HepG2 (cell line): ENCODE results near the gene CELF4. TPM values are rescaled to one million over a fixed set of nuclear protein-coding genes. Genes with fewer than 3 reads are reported as not detected.

Experiments used
- ATAC-seq: fragments of 200-7000 bp; cut with Tn5 transposase; 3 replicates; pipeline ENCODE4 v1.9.1; 2020; ENCODE audit warnings: mild to moderate bottlenecking, moderate library complexity
- BruUV-seq: library from RNA; stranded (reverse); fragments of 400-500 nt; replicated peaks from 2 replicates; lab custom pipeline; 2021; lab: Mats Ljungman, UMichigan
- CTCF ChIA-PET: fragments of 300-600 bp; formaldehyde crosslinking; extraction: SDS; loops from one replicate; lab custom pipeline; 2021; ENCODE audit warnings: low total read pairs, inconsistent platforms, low intra/inter-chr PET ratio; lab: Yijun Ruan, JAX
- POLR2A ChIA-PET: fragments of 350-600 bp; sonication (Branson Sonifier 250); formaldehyde crosslinking; loops from one replicate; lab custom pipeline; 2020; ENCODE audit warnings: antibody characterized with exemption, inconsistent platforms; lab: Yijun Ruan, JAX
- DNase-seq: peaks from one replicate; pipeline ENCODE4 v3.0.0-alpha.2; 2015; ENCODE audit warnings: low spot score
- FAIRE-seq: peaks from 3 replicates; lab custom pipeline; 2011; peaks lifted over from hg19 to GRCh38; lab: Jason Lieb, UNC
- H2AFZ ChIP-seq: one replicate; pipeline ENCODE4 v1.6.1; 2011; ENCODE audit warnings: low read length, inconsistent platforms
- H3K27ac ChIP-seq: fragments of 300-600 bp; 3 replicates; pipeline ENCODE4 v1.8.0; 2011; ENCODE audit warnings: mixed run types, mild to moderate bottlenecking, mixed read lengths, low read length, inconsistent platforms; ENCODE audit not compliant: insufficient read depth; ENCODE audit errors: extremely low read length
- H3K27me3 ChIP-seq, 2 experiments: fragments of 200-600 bp in 1 of 2; 2 replicates in 1 of 2; 3 replicates in 1 of 2; pipeline versions ENCODE4 v1.6.0 to v1.8.0; 2011; ENCODE audit warnings: low read length in 2 of 2, mild to moderate bottlenecking in 2 of 2, moderate library complexity in 2 of 2, inconsistent platforms in 1 of 2; ENCODE audit not compliant: insufficient read depth in 2 of 2, control insufficient read depth in 1 of 2
- H3K36me3 ChIP-seq, 2 experiments: fragments of 200-600 bp in 1 of 2; replicated peaks in 1 of 2; 2 replicates in 1 of 2; 3 replicates in 1 of 2; pipeline versions ENCODE4 v1.5.1 to v1.8.0; 2011; ENCODE audit warnings: low read length in 2 of 2, inconsistent platforms in 1 of 2; ENCODE audit not compliant: insufficient read depth in 2 of 2, control insufficient read depth in 1 of 2
- H3K4me1 ChIP-seq: 2 replicates; pipeline ENCODE4 v1.5.1; 2012; ENCODE audit warnings: low read length, inconsistent platforms; ENCODE audit not compliant: insufficient read depth
- H3K4me2 ChIP-seq: 2 replicates; pipeline ENCODE4 v1.6.0; 2011; ENCODE audit warnings: low read depth, low read length, inconsistent platforms
- H3K4me3 ChIP-seq, 3 experiments: fragments of 200-600 bp in 1 of 3; sonication (generic), shearing (Covaris generic) in 1 of 3; replicated peaks in 1 of 3; 2 replicates each; pipeline ENCODE4 v1.5.1; 2011 to 2016; ENCODE audit warnings: low read length in 3 of 3, inconsistent platforms in 2 of 3, low read depth in 2 of 3, mild to moderate bottlenecking in 2 of 3, control low read depth in 1 of 3, mixed read lengths in 1 of 3; ENCODE audit not compliant: insufficient read depth in 1 of 3
- H3K79me2 ChIP-seq: one replicate; pipeline ENCODE4 v1.6.1; 2011; ENCODE audit warnings: low read length, inconsistent platforms; ENCODE audit not compliant: insufficient read depth
- H3K9ac ChIP-seq: 2 replicates; pipeline ENCODE4 v1.6.0; 2011; ENCODE audit warnings: mild to moderate bottlenecking, low read depth, low read length, inconsistent platforms; ENCODE audit not compliant: insufficient read depth
- H3K9me3 ChIP-seq: 2 replicates; pipeline ENCODE4 v1.5.1; 2012; ENCODE audit warnings: mild to moderate bottlenecking, low read length
- H4K20me1 ChIP-seq: 2 replicates; pipeline ENCODE4 v1.6.0; 2011; ENCODE audit warnings: inconsistent platforms, mild to moderate bottlenecking, low read length, moderate library complexity; ENCODE audit not compliant: insufficient read depth
- ELF1 ChIP-seq: sonication (generic); formaldehyde crosslinking; IDR thresholded peaks from 2 replicates; pipeline ENCODE4 v1.4.0; 2020; ENCODE audit warnings: missing genetic modification reagents
- KDM6A ChIP-seq: IDR thresholded peaks from 2 replicates; pipeline ENCODE4 v1.6.1; 2016; ENCODE audit warnings: low read depth
- MAFK ChIP-seq, 2 experiments: IDR thresholded peaks in 1 of 2; conservative IDR thresholded peaks in 1 of 2; 2 replicates each; pipeline ENCODE4 v1.6.1; 2011; ENCODE audit warnings: improper control_type of control experiment in 2 of 2, low read length in 2 of 2
- PHF8 ChIP-seq: sonication (generic); formaldehyde crosslinking; IDR thresholded peaks from 2 replicates; pipeline ENCODE4 v1.5.0; 2020; ENCODE audit warnings: missing genetic modification reagents
- RBM22 ChIP-seq: fragments of 200-400 bp; formaldehyde crosslinking; optimal IDR thresholded peaks from 2 replicates; pipeline ENCODE3; 2017; ENCODE audit warnings: mild to moderate bottlenecking, low read length, moderate library complexity
- SIX4 ChIP-seq: sonication (generic); formaldehyde crosslinking; IDR thresholded peaks from 2 replicates; pipeline ENCODE4 v1.4.0; 2020; ENCODE audit warnings: missing genetic modification reagents
- U2AF1 ChIP-seq: fragments of 200-400 bp; formaldehyde crosslinking; optimal IDR thresholded peaks from 2 replicates; pipeline ENCODE3; 2017; ENCODE audit warnings: mild to moderate bottlenecking, low read depth, low read length
- ZNF12 ChIP-seq: sonication (generic); formaldehyde crosslinking; IDR thresholded peaks from 2 replicates; pipeline ENCODE4 v1.5.0; 2020; ENCODE audit warnings: missing genetic modification reagents
- ZNF205 ChIP-seq: IDR thresholded peaks from 2 replicates; pipeline ENCODE4 v1.6.1; 2018; ENCODE audit warnings: missing biosample characterization, missing genetic modification reagents
- ZNF652 ChIP-seq: IDR thresholded peaks from 2 replicates; pipeline ENCODE4 v1.6.1; 2016; ENCODE audit warnings: low read depth, borderline replicate concordance
- ZNF788 ChIP-seq: sonication (generic); formaldehyde crosslinking; IDR thresholded peaks from 2 replicates; pipeline ENCODE4 v1.5.0; 2020; ENCODE audit warnings: mild to moderate bottlenecking, missing genetic modification reagents, borderline replicate concordance
- WGBS: methylation state at CpG from one replicate; pipeline ENCODE4 v1.1.6; 2017; ENCODE audit warnings: low lambda C conversion rate; 5-methylcytosine and 5-hydroxymethylcytosine counted together
- in situ Hi-C: cut with HindIII; loops from 2 replicates; pipeline ENCODE4 v1.10.0; 2017; ENCODE audit warnings: low pct_unique_long_range_greater_than_20kb; ENCODE audit not compliant: extremely low pct_ligation_motif_present
- intact Hi-C: fragments of 100-400 bp; cut with micrococcal nuclease; formaldehyde crosslinking; loops from one replicate; pipeline ENCODE4 v1.10.0; 2022; ENCODE audit not compliant: unreplicated experiment
- polyA plus RNA-seq, 8 experiments: library from polyadenylated mRNA; depleted of rRNA in 3 of 8; stranded (reverse) in 7 of 8; unstranded in 1 of 8; fragments of >200 nt; fragmentation: Illumina TruSeq in 4 of 8; extraction: Trizol in 4 of 8; gene quantifications; 2 replicates each; pipeline versions ENCODE4 v1.2.1 to v1.2.3, GENCODE V29; 2011 to 2016; ENCODE audit warnings: low read depth in 4 of 8, missing spikeins in 1 of 8, mixed read lengths in 1 of 8; ENCODE audit not compliant: insufficient read depth in 1 of 8
- total RNA-seq, 5 experiments: library from RNA; depleted of rRNA; stranded (reverse); fragments of >200 nt; fragmentation: Illumina TruSeq; extraction: Trizol; gene quantifications; 2 replicates each; pipeline ENCODE4 v1.2.3, GENCODE V29; 2016; ENCODE audit warnings: low read depth in 1 of 5
- TF ChIP-seq, protein P1 (sequence below): IDR thresholded peaks from 2 replicates; pipeline ENCODE4 v1.6.1; 2016; ENCODE audit warnings: control low read depth
- TF ChIP-seq, protein P2 (sequence below): sonication (generic); formaldehyde crosslinking; IDR thresholded peaks from 2 replicates; pipeline ENCODE4 v1.5.0; 2020; ENCODE audit warnings: missing genetic modification reagents
- TF ChIP-seq, protein P3 (sequence below): sonication (generic); formaldehyde crosslinking; IDR thresholded peaks from 2 replicates; pipeline ENCODE4 v1.4.0; 2020; ENCODE audit warnings: low read depth, mild to moderate bottlenecking, missing genetic modification reagents
- TF ChIP-seq, protein P4 (sequence below): IDR thresholded peaks from 2 replicates; pipeline ENCODE4 v1.6.1; 2016; ENCODE audit warnings: low read depth

CELF4 gene
- total and polyA plus RNA-seq, 2 of the 13 experiments (the other 11 are each of a cell fraction or from before 2014, with no cell fraction given) = not detected

DNA sequence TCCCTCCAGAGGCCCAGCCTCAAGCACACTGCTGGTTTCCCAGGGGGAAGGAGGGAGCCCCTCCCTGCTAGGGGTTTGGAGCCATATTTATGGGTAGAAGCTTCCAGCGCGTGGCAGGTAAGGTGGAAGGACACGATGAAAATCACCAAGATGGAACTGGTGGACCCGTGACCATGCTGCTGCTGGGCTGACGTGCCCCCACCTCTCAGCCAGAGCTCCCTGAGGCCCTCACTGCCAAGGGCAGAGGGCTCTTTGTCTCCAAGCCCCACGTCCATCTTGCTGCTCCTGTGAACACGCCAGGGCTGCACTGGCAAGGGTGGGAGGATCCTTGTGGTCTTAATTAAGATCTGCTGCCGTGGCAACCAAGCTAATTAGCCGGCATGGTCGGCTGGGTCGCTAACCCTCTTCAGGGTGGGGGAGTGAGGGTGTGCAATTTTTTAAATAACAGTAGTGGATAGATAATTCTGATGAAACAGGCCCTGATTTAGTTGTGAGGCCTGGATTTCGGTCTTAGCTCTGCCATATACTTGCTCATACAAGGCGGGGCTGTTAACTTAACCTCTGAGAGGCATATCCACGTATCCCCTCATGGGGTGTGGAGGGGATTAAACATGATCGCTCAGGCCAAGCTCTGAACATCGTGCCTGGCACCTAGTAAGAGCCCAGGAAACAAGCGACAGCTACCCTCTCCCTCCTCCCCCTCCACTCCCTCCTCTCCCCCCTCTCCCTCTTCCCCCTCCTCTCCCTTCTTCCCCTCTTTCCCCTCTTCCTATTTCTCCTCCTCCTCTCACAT is 232.8 kb downstream of the CELF4 start:
- CTCF ChIA-PET = no interaction called here
- BruUV-seq = no TSS peak

More for the DNA sequence above, 232.8 kb downstream of the CELF4 start:
- Histone ChIP-seq H3K4me3 (no peak overlapping the region), H3K27me3 (peaks cover 0 to 3% of the 10 kb centered on the region in 2 experiments; a peak in 2 of 5 replicates), H3K9me3 (no peaks in the 10 kb centered on the region), H3K4me2 (no peak overlapping the region), H4K20me1 (no peaks in the 10 kb centered on the region), H3K9ac (no peak overlapping the region), H3K79me2 (no peaks in the 10 kb centered on the region), H2AFZ (no peak overlapping the region), H3K4me1 (peaks cover 12% of the 10 kb centered on the region), H3K36me3 (no peaks in the 10 kb centered on the region), H3K27ac (no peak overlapping the region)
- TF ChIP-seq ELF1 (CRISPR knock-in tag) (no peak), KDM6A (no peak), U2AF1 (no peak), ZNF788 (CRISPR knock-in tag) (no peak), ZNF652 (no peak), SIX4 (no peak), RBM22 (no peak), ZNF12 (CRISPR knock-in tag) (no peak), ZNF205 (no peak), MAFK (conservative IDR thresholded peaks at IDR 0.05 in 1 of 2, IDR thresholded peaks at IDR 0.05 in 1 of 2; ENCODE audit: low read length in 2 of 2) (no peak), PHF8 (CRISPR knock-in tag) (no peak)
- TF ChIP-seq, protein P1, sequence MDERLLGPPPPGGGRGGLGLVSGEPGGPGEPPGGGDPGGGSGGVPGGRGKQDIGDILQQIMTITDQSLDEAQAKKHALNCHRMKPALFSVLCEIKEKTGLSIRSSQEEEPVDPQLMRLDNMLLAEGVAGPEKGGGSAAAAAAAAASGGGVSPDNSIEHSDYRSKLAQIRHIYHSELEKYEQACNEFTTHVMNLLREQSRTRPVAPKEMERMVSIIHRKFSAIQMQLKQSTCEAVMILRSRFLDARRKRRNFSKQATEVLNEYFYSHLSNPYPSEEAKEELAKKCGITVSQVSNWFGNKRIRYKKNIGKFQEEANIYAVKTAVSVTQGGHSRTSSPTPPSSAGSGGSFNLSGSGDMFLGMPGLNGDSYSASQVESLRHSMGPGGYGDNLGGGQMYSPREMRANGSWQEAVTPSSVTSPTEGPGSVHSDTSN (CRISPR knock-in tag) = no peak
- TF ChIP-seq, protein P2, sequence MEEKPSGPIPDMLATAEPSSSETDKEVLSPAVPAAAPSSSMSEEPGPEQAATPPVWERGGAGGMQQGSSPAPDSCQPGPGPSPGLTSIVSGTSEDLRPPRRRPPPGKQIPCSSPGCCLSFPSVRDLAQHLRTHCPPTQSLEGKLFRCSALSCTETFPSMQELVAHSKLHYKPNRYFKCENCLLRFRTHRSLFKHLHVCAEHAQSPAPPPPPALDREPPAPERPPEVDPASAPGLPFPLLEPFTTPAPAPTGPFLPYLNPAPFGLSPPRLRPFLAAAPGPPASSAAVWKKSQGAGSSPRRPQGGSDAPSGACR (CRISPR knock-in tag) = no peak
- TF ChIP-seq, protein P3, sequence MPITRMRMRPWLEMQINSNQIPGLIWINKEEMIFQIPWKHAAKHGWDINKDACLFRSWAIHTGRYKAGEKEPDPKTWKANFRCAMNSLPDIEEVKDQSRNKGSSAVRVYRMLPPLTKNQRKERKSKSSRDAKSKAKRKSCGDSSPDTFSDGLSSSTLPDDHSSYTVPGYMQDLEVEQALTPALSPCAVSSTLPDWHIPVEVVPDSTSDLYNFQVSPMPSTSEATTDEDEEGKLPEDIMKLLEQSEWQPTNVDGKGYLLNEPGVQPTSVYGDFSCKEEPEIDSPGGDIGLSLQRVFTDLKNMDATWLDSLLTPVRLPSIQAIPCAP (CRISPR knock-in tag) = no peak
- TF ChIP-seq, protein P4, sequence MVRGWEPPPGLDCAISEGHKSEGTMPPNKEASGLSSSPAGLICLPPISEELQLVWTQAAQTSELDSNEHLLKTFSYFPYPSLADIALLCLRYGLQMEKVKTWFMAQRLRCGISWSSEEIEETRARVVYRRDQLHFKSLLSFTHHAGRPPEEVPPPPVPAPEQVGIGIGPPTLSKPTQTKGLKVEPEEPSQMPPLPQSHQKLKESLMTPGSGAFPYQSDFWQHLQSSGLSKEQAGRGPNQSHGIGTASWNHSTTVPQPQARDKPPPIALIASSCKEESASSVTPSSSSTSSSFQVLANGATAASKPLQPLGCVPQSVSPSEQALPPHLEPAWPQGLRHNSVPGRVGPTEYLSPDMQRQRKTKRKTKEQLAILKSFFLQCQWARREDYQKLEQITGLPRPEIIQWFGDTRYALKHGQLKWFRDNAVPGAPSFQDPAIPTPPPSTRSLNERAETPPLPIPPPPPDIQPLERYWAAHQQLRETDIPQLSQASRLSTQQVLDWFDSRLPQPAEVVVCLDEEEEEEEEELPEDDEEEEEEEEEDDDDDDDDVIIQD (CRISPR knock-in tag) = no peak
- whole genome bisulfite sequencing = 31% methylated on average over 9 of the region's 17 CpGs
- DNase-seq (no peak), FAIRE-seq (no peak), ATAC-seq (no peak)
- intact Hi-C loops = no loop called here
- POLR2A ChIA-PET = no interaction called here
- in situ Hi-C loops = loop anchor here (10.0 kb wide), 1 partner anchor 388 kb away; no protein-coding TSS in a partner anchor
